Activated T-helper 17 cell treated with anti-CD3 and anti-CD28 coated beads, Interleukin-2, amount 50 U/mL, for 72 hours (primary cell): ENCODE results near the gene MEP1A. TPM values are rescaled to one million over a fixed set of nuclear protein-coding genes. Genes with fewer than 3 reads are reported as not detected.

Experiments
- ATAC-seq: fragments of 150-1000 bp; cut with Tn5 transposase; replicated peaks from 2 replicates; pipeline ENCODE4 v1.10.0; 2021; ENCODE audit warnings: mild to moderate bottlenecking, moderate library complexity
- H3K27ac Mint-ChIP-seq: one replicate; pipeline ENCODE4 v1.8.0; 2022; ENCODE audit warnings: mixed read lengths
- H3K27me3 Mint-ChIP-seq: one replicate; pipeline ENCODE4 v1.8.0; 2022; ENCODE audit warnings: mixed read lengths
- H3K36me3 Mint-ChIP-seq: one replicate; pipeline ENCODE4 v1.8.0; 2022; ENCODE audit warnings: low read depth, mild to moderate bottlenecking, mixed read lengths
- H3K4me1 Mint-ChIP-seq: one replicate; pipeline ENCODE4 v1.8.0; 2022; ENCODE audit warnings: mixed read lengths
- H3K4me3 Mint-ChIP-seq: one replicate; pipeline ENCODE4 v1.8.0; 2022; ENCODE audit warnings: mild to moderate bottlenecking, mixed read lengths
- H3K9me3 Mint-ChIP-seq: one replicate; pipeline ENCODE4 v1.8.0; 2022; ENCODE audit warnings: mixed read lengths
- total RNA-seq, 2 donors: library from RNA; stranded (reverse); gene quantifications; one replicate each; pipeline ENCODE4 v1.2.3, GENCODE V29; 2022

The MEP1A gene
- total RNA-seq, 2 donors from 2014 or later, result not detected

DNA sequence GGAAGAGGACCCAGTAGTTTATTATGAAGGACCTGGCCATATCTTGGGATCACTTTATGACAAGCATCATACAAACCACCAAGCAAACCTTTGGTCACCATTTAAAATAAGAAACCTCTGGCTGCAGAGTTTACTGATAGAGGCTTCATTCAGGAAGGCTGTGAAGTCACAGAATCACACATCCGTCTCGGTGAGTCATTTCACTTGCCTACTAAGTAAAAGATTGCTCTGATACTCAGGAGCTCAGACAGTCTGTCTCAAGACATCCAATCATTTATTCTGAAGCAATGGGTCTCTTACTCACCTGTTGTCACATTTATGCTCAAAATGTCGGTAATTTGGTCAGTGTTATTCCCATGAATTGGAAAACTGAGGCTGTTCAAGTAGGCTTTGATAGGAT lies 94.8 kb downstream of the MEP1A start:
- H3K4me3 Mint-ChIP-seq, result no peak overlapping the region
- no peak overlapping the region for H3K27ac Mint-ChIP-seq
- no peak for ATAC-seq
- no peaks in the 10 kb centered on the region for H3K9me3 Mint-ChIP-seq
- H3K36me3 Mint-ChIP-seq, result no peaks in the 10 kb centered on the region
- no peaks in the 10 kb centered on the region for H3K4me1 Mint-ChIP-seq
- peaks cover 3% of the 10 kb centered on the region for H3K27me3 Mint-ChIP-seq

DNA sequence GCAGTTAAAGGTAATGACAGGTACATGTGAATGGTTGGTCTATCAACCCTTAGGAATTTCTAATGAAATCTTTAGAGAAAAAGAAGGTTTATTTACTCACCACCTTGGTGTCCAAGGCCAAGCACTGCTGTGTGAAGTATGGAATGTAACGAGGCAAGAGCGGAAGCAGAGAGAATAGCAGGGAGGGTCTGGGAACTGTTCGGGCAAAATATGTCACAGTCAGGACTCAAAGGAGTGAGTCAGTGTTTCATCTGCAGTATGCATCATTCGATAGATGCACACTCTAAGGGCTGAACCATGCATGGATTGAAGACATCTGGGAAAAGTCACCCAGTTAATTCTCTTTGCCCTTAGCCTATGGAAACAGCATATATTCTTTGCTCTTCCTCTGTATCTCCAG lies 95.4 kb downstream of the MEP1A start:
- no peaks in the 10 kb centered on the region for H3K9me3 Mint-ChIP-seq

More for the DNA sequence above, 95.4 kb downstream of the MEP1A start:
- no peak for ATAC-seq
- Mint-ChIP-seq H3K27ac (no peak overlapping the region), H3K27me3 (peaks cover 3% of the 10 kb centered on the region), H3K4me1 (no peaks in the 10 kb centered on the region), H3K36me3 (no peaks in the 10 kb centered on the region), H3K4me3 (no peak overlapping the region)

Other genes with a start within 250 kb of the MEP1A start
- gene CYP39A1, start 140.6 kb upstream of the MEP1A start, total RNA-seq, result not detected
- gene SLC25A27, start 140.4 kb upstream of the MEP1A start, total RNA-seq, result under 1 TPM in 1 of 2 donors, not detected in 1; 0.13 TPM
- gene TDRD6, start 105.5 kb upstream of the MEP1A start, total RNA-seq, result not detected
- not detected for gene PLA2G7, start 58.0 kb upstream of the MEP1A start, total RNA-seq
- gene ANKRD66, start 46.5 kb upstream of the MEP1A start, total RNA-seq, result not detected
- gene ADGRF5, start 128.5 kb downstream of the MEP1A start, total RNA-seq, result not detected
- not detected for gene ADGRF1, start 248.9 kb downstream of the MEP1A start, total RNA-seq